Measurements from ENCODE around the gene BTBD3. TPM values are rescaled to one million over a fixed set of nuclear protein-coding genes. Genes with fewer than 3 reads are reported as not detected.

BTBD3 gene
- total RNA-seq, 2 donors from 2014 or later = 33.8 to 52.1 TPM

DNA sequence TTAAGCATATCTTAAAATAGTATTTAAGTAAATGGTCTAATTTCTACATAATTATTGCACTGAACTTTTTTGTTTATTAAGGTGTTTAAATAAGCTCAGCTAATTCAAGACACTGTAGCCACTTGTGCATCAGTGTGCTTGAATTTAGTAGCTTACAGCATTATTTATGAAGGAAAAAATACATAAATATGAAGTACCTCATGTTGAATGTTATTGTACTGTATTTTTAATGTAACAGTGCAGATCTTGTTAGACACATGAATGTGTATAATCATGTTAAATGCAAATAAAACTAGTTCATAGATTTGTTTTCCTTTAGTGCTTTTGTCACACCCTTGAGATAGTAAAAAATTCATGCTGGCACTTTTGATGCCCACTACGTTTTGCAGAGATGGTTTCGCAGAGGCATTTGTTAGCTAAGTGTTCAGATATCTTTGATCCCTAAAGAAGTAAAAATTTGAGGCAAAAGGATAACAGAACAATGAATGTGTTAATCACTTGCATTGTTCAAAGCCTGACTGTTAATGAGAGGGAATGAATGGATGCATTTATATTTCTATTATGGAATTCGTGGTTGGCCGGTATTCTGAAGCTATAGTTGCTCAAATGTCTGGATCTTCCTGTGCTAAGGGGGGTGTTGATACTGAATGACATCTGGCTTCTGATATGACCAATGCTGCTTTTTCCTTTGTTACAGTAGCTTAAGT lies 8.8 kb downstream of the BTBD3 start:
- Histone ChIP-seq H3K27ac (no peak overlapping the region), H3K9ac (ENCODE audit: low read depth in 2 of 2, low read length in 2 of 2) (no peak overlapping the region), H3K9me3 (no peaks in the 10 kb centered on the region), H3K4me3 (no peak overlapping the region), H3K27me3 (no peaks in the 10 kb centered on the region), H3K36me3 (no peaks in the 10 kb centered on the region), H3K4me1 (no peaks in the 10 kb centered on the region)
- no peak for TF ChIP-seq CTCF (IDR thresholded peaks at IDR 0.05)
- DNase-seq = no peak
- intact Hi-C loops (cut with DNase I) = no loop called here

DNA sequence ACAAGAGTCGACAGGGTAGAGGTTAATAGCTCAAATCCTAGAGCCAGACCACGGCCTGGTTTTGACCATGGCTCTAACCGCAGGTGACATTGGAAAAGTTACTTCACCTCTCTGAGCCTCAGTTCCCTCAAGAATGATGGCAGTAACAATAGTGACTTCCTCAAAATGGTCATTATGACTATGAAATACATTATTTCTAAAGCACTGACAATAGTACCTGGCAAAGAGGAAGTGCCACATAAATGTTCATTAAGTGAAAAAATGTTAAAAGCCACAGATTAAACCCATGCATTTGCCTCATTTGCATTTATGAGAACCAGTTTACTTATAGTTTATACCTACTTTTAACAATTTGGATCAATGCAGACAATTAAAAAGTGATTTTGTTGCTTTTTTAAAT lies 12.3 kb downstream of the BTBD3 start:
- TF ChIP-seq CTCF (IDR thresholded peaks at IDR 0.05) = no peak
- H3K9ac ChIP-seq (ENCODE audit: low read depth in 2 of 2, low read length in 2 of 2) = no peak overlapping the region
- no peak for DNase-seq
- no peaks in the 10 kb centered on the region for H3K27me3 ChIP-seq
- no peaks in the 10 kb centered on the region for H3K36me3 ChIP-seq
- H3K4me1 ChIP-seq = no peaks in the 10 kb centered on the region
- no peak overlapping the region for H3K4me3 ChIP-seq
- H3K9me3 ChIP-seq = no peaks in the 10 kb centered on the region
- intact Hi-C loops (cut with DNase I) = no loop called here
- H3K27ac ChIP-seq = no peak overlapping the region

- no peak for DNase-seq
- no peak for TF ChIP-seq CTCF (IDR thresholded peaks at IDR 0.05)
- no peaks in the 10 kb centered on the region for H3K4me1 ChIP-seq
- no peak overlapping the region for H3K9ac ChIP-seq (ENCODE audit: low read depth in 2 of 2, low read length in 2 of 2)
- no peaks in the 10 kb centered on the region for H3K9me3 ChIP-seq
- H3K36me3 ChIP-seq = no peaks in the 10 kb centered on the region
- no peak overlapping the region for H3K4me3 ChIP-seq
- no peaks in the 10 kb centered on the region for H3K27me3 ChIP-seq
- no peak overlapping the region for H3K27ac ChIP-seq
- intact Hi-C loops (cut with DNase I) = no loop called here
These were observed 17.8 kb downstream of the BTBD3 start for GRCh38 chr20:11935212-11936154.

DNA sequence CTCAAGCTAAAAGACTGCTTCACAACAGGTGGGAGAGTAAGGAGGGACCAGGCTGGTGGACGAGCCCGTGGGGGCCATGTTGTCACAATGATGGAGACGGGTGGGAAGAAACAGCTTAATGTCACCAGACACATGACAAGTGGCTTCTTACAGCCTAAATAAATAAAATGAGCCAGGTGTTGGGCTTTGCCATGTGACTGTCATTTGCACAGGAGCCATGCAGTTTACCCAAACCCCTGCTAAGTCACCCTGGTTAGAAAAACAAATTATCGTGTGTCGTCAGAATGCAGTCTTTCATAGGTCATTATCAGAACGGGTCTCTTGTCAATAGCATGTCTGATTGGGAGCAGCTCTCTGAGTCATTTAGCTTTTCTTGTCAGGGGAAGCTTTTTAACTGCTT lies 18.5 kb downstream of the BTBD3 start:
- no peaks in the 10 kb centered on the region for H3K27me3 ChIP-seq

GRCh38 chr20:11937230-11937629 lies 19.5 kb downstream of the BTBD3 start:
- intact Hi-C loops (cut with DNase I) = no loop called here
- H3K9me3 ChIP-seq = no peaks in the 10 kb centered on the region
- no peak overlapping the region for H3K27ac ChIP-seq
- DNase-seq = no peak
- H3K27me3 ChIP-seq = no peaks in the 10 kb centered on the region
- H3K4me3 ChIP-seq = no peak overlapping the region
- no peaks in the 10 kb centered on the region for H3K4me1 ChIP-seq
- no peaks in the 10 kb centered on the region for H3K36me3 ChIP-seq
- H3K9ac ChIP-seq (ENCODE audit: low read depth in 2 of 2, low read length in 2 of 2) = no peak overlapping the region
- no peak for TF ChIP-seq CTCF (IDR thresholded peaks at IDR 0.05)

More for the DNA sequence above, 18.5 kb downstream of the BTBD3 start:
- no peak overlapping the region for H3K9ac ChIP-seq (ENCODE audit: low read depth in 2 of 2, low read length in 2 of 2)
- no peaks in the 10 kb centered on the region for H3K9me3 ChIP-seq
- no peaks in the 10 kb centered on the region for H3K4me1 ChIP-seq
- no peak for DNase-seq
- no peak overlapping the region for H3K4me3 ChIP-seq
- H3K36me3 ChIP-seq = no peaks in the 10 kb centered on the region
- H3K27ac ChIP-seq = no peak overlapping the region
- no peak for TF ChIP-seq CTCF (IDR thresholded peaks at IDR 0.05)
- intact Hi-C loops (cut with DNase I) = no loop called here
